HG03442 (cell line): ENCODE measurements around the gene NOP16.
A peak's percentile ranks its signal among the peaks of the same experiment; 100 is the strongest.

Experiments used
- ATAC-seq: cut with Tn5 transposase; IDR thresholded peaks from one replicate; pipeline ENCODE4 v1.9.1; 2021; ENCODE audit warnings: mild to moderate bottlenecking, moderate library complexity; ENCODE audit not compliant: unreplicated experiment

NOP16 gene

GRCh38 chr5:176361437-176362232, 26.8 kb downstream of the NOP16 start, which contains the start of gene KIAA1191:
KIAA1191 (minus strand) TSS chr5:176361764; CDS start chr5:176359508, 2,256 bp downstream.
- peak; percentile 85 for ATAC-seq

GRCh38 chr5:176360894-176361436, 27.4 kb downstream of the NOP16 start:
- no peak for ATAC-seq

DNA sequence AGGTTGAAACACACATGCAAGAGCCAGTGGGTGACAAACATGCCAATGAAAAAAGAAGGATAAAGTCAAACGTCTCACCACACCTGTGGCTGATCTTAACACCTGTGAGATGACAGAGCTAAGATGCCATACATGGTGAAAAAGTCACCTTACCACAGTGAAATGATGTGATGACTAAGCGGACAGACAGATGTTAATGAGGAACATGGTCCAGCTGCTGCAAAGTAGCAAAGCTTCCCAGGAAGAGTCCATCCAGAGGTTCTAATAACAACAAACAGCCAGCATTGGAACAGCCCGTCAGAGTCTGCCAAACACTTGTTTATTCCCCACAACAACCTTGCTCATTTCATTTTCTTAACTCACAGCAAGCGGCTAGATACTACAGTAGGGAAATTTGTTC, 28.7 kb downstream of the NOP16 start:
- no peak for ATAC-seq

GRCh38 chr5:176356179-176356566, 32.2 kb downstream of the NOP16 start:
- no peak for ATAC-seq

GRCh38 chr5:176355400-176356178, 32.8 kb downstream of the NOP16 start:
- ATAC-seq: no peak

DNA sequence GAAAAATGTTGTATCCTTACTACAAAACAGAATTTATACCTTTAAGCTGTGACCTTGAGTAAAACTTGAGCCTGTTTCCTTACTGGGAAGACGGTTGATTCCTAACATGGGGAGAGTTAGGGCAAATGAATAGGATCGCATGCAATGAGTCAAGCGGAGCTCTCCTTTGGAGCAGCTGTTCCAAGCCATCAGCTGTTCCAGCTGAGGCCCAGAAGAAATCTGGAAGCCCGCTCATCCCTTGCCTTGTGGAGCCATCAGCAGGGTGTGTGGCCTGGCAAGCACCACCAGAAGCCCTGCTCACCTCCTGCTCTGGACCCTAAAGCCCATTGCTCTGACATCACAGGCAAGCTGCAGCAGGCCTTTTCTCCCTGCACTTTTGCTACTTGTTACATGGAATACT, 34.9 kb downstream of the NOP16 start:
- no peak for ATAC-seq

DNA sequence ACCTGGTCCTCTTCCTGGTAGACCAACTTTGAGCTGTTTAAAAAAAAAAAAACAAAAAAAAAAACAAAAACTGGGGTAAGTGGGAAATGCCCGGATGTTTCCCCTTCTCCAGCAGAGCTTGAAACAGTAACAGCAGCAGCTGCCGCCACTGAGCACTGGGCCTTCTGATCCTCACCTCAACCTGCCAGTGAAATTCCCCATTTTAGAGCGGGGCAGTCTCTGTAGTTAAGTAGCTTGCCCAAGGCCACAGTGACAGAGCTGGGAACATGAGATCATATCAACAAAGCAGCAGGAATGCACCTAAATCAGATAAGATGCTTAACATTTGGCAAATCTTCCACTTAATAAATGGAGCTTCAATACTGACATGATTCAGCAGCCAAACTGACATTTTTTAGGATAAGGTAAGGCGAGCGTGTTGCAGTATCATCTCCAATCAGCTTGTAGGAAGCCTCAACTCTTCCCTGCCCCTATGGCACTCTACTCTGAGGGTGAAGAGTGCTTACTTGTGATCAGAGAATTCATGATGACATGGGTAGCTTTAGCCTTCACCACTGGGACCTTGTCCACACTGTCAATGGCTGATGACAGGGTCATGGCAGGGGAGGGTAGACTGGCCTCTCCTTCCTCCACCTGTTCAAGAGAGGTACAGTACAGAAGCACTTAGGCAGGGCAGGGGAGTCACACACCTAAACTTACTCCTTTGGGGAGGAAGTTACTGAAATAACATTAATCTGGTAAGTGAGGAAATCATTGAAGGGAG, 36.1 kb downstream of the NOP16 start:
- no peak for ATAC-seq

- ATAC-seq: no peak
These were observed 38.0 kb downstream of the NOP16 start for GRCh38 chr5:176350416-176350815.

DNA sequence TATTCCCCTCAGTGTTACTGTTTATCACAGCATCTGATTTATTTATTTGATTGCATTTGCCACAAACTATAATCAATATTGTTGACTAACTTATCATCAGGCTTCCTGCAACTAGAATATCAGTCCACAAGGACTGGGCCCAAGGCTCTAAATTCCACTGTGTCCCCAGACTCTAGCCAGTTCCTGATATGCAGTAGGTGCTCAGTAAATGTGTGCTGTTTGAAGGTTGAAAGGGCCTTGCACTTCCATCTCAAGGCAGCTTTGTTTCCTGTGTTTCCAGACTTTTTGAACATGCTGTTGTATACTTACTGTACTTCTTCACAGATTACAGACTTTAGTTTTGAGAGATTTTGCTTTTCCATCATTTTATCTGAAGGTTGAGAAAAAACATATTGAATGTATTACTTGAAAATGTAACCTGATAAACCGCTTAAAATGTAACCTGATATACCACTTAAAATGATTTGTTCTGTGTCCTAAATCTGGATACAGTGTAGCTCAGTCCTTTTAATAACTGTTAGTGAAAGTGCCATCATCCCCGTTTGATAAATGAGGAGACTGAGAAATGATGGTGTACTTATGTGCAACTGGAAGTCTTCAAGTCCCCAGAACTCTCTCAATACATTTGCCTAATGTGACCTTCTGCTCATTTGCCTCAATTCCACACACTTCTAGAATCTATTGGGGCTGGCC, 45.5 kb downstream of the NOP16 start:
- no peak for ATAC-seq

GRCh38 chr5:176342158-176342483, 46.3 kb downstream of the NOP16 start:
- ATAC-seq: no peak

- no peak for ATAC-seq
These were observed 46.9 kb downstream of the NOP16 start for GRCh38 chr5:176341325-176342157.

GRCh38 chr5:176339304-176339703, 49.1 kb downstream of the NOP16 start:
- no peak for ATAC-seq

DNA sequence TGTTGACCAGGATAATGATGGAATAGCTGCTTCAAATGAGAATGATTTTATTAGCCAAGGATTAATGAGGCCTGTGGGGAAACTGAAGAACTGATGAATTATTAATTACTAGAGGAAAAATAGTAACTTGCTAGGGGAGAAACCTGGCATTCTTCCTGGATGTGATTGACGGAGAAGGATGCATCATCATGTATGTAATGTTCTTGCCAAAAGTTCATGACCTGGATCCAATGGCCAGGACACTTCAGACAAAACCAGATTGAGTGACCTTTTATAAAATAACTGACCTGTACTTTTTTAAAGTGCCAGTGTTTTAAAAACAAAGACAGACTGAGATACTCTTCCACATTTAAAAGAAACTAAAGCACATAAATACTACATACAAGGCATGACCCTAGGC, 50.5 kb downstream of the NOP16 start:
- ATAC-seq: no peak

DNA sequence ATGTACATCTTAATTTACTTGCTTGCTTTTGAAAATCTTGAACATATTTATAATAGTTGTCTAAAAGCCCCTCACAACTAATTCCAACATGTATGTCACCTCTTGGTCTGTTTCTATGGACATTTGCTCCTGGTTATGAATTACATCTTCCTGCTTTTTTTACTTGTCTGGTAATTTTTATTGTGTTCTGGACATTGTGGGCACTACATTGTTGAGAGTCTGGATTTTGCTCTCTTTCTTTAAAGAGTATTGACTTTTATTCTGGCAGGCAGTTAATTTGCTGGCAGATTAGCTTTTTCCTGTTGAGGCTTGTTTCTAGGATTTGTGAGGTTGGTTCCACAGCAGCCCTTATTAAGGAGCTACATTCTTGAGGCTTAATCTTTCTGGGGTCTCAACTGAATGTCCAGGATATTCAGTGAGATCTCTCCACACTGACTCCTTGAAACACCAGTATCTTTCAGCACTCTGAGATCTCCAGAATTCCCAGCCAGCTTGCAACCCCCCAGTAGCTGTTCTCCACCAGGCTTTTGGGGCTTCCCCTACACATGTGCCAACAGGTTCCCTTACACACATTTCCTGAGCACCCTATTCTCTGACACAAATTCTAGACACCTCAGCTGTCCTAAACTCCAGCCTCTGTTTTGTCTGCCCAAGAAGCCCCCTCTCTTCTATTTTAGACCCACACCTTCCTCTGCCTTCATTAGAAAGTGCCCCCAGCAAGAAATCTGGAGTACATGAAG, 54.2 kb downstream of the NOP16 start:
- no peak for ATAC-seq
